OCI-LY1 (cell line): ENCODE data around the gene FADS2.

Experiments used
- H2AFZ ChIP-seq: fragments of 200-600 bp; sonication (generic), shearing (Covaris generic); 2 replicates; pipeline ENCODE4 v1.6.0; 2014; ENCODE audit warnings: antibody characterized with exemption, mild to moderate bottlenecking, low read length
- H3F3A ChIP-seq: fragments of 200-600 bp; sonication (generic), shearing (Covaris generic); 2 replicates; pipeline ENCODE4 v1.6.0; 2014; ENCODE audit warnings: mild to moderate bottlenecking, antibody characterized with exemption, low read length, moderate library complexity; ENCODE audit not compliant: insufficient read depth
- H3K27ac ChIP-seq: fragments of 200-600 bp; sonication (generic); 2 replicates; pipeline ENCODE4 v1.5.1; 2014; ENCODE audit warnings: low read length, mixed run types, mild to moderate bottlenecking, low read depth; ENCODE audit not compliant: poor library complexity, severe bottlenecking
- H3K27me3 ChIP-seq: fragments of 200-600 bp; sonication (generic); 2 replicates; pipeline ENCODE4 v1.6.0; 2014; ENCODE audit warnings: antibody characterized with exemption, mild to moderate bottlenecking, low read length, moderate library complexity; ENCODE audit not compliant: insufficient read depth
- H3K36me3 ChIP-seq: fragments of 200-600 bp; sonication (generic); 2 replicates; pipeline ENCODE4 v1.6.1; 2014; ENCODE audit warnings: mild to moderate bottlenecking, antibody characterized with exemption, low read length, moderate library complexity, mixed read lengths; ENCODE audit not compliant: insufficient read depth
- H3K4me1 ChIP-seq: fragments of 200-600 bp; sonication (generic); 2 replicates; pipeline ENCODE4 v1.5.1; 2014; ENCODE audit warnings: mild to moderate bottlenecking, low read length, moderate library complexity; ENCODE audit not compliant: insufficient read depth, severe bottlenecking
- H3K4me2 ChIP-seq: fragments of 200-600 bp; sonication (generic), shearing (Covaris generic); 2 replicates; pipeline ENCODE4 v1.6.1; 2014; ENCODE audit warnings: low read length
- H3K4me3 ChIP-seq: fragments of 200-600 bp; sonication (generic); 2 replicates; pipeline ENCODE4 v1.5.1; 2014; ENCODE audit warnings: low read length, low read depth, mild to moderate bottlenecking, mixed read lengths; ENCODE audit not compliant: poor library complexity, severe bottlenecking
- H3K79me2 ChIP-seq: fragments of 200-600 bp; shearing (Covaris generic); 2 replicates; pipeline ENCODE4 v1.6.1; 2016; ENCODE audit warnings: mixed run types, low read length, mixed read lengths; ENCODE audit not compliant: insufficient read depth
- H3K9ac ChIP-seq: fragments of 200-600 bp; sonication (generic), shearing (Covaris generic); 2 replicates; pipeline ENCODE4 v1.6.1; 2014; ENCODE audit warnings: mild to moderate bottlenecking, low read length, mixed read lengths
- H3K9me2 ChIP-seq: fragments of 200-600 bp; sonication (generic), shearing (Covaris generic); 2 replicates; pipeline ENCODE4 v1.6.1; 2014; ENCODE audit warnings: low read depth, mild to moderate bottlenecking, low read length, mixed read lengths
- H3K9me3 ChIP-seq: fragments of 200-600 bp; shearing (Covaris generic); 2 replicates; pipeline ENCODE4 v1.6.1; 2014; ENCODE audit warnings: low read length, mixed read lengths
- H4K20me1 ChIP-seq: fragments of 200-600 bp; sonication (generic), shearing (Covaris generic); 2 replicates; pipeline ENCODE4 v1.6.0; 2016; ENCODE audit warnings: mild to moderate bottlenecking, low read length; ENCODE audit not compliant: insufficient read depth
- EZH2 ChIP-seq: fragments of 200-600 bp; sonication (generic), shearing (Covaris generic); IDR thresholded peaks from 2 replicates; pipeline ENCODE4 v1.8.0; 2017; ENCODE audit warnings: borderline replicate concordance, mixed run types, mild to moderate bottlenecking, antibody characterized with exemption, low read length, moderate library complexity, mixed read lengths
- TF ChIP-seq, protein P1 (sequence below): fragments of 200-600 bp; sonication (generic), shearing (Covaris generic); IDR thresholded peaks from 2 replicates; pipeline ENCODE4 v1.5.1; 2017; ENCODE audit warnings: mild to moderate bottlenecking, antibody characterized with exemption, low read length, moderate library complexity, mixed read lengths

FADS2 gene

GRCh38 chr11:61850687-61851086 is 22.6 kb downstream of the FADS2 start:
- no peak overlapping the region for H3K9ac ChIP-seq
- peaks cover 88% of the 10 kb centered on the region for H3K36me3 ChIP-seq

DNA sequence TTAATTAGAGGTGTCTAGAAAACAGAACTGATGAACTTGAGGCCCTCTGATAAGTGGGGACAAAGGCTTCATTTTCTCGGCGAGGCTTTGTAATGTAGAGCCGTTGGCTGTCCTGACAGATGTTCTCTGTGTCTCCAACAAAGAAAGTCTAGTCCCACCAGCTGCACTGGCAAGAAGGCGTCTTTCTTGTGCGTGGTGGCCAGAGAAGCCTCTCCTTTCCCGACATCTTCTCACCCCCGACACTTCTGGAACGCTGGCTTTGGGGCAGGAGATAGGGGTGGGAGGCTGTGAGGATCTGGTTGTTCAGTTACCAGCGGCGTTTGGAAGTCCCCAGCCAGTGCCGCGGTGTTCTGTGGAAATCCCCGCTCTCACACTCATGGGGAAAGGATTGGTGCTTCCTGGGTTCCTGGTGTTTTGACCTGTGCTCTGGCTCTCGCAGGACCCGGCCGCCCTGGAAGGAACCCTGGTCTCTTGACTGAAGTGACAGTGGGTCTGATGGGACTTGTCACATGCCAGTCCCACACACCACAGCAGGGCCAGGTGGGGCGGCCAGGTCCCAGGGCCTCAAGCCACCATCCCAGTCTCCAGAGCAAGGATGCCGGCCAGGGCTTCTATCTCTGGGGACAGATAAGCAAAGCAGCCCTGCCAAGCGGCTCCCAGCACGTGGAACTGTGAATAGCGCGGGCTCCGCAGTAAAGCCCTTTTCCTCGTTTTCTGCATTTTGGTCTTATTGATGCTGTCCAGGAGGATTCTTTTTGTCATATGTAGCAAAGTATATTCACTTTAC is 23.2 kb downstream of the FADS2 start:
- H3K27ac ChIP-seq: no peak overlapping the region
- H3K4me2 ChIP-seq: no peak overlapping the region
- H3K27me3 ChIP-seq: no peaks in the 10 kb centered on the region
- no peak overlapping the region for H3K9ac ChIP-seq
- no peaks in the 10 kb centered on the region for H3K9me2 ChIP-seq
- no peaks in the 10 kb centered on the region for H3K4me1 ChIP-seq
- H3K79me2 ChIP-seq: no peaks in the 10 kb centered on the region
- no peaks in the 10 kb centered on the region for H3F3A ChIP-seq
- H3K36me3 ChIP-seq: peaks cover 89% of the 10 kb centered on the region
- TF ChIP-seq EZH2: no peak
- TF ChIP-seq, protein P1, sequence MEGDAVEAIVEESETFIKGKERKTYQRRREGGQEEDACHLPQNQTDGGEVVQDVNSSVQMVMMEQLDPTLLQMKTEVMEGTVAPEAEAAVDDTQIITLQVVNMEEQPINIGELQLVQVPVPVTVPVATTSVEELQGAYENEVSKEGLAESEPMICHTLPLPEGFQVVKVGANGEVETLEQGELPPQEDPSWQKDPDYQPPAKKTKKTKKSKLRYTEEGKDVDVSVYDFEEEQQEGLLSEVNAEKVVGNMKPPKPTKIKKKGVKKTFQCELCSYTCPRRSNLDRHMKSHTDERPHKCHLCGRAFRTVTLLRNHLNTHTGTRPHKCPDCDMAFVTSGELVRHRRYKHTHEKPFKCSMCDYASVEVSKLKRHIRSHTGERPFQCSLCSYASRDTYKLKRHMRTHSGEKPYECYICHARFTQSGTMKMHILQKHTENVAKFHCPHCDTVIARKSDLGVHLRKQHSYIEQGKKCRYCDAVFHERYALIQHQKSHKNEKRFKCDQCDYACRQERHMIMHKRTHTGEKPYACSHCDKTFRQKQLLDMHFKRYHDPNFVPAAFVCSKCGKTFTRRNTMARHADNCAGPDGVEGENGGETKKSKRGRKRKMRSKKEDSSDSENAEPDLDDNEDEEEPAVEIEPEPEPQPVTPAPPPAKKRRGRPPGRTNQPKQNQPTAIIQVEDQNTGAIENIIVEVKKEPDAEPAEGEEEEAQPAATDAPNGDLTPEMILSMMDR: no peak
- no peak overlapping the region for H3K4me3 ChIP-seq
- no peaks in the 10 kb centered on the region for H4K20me1 ChIP-seq
- no peak overlapping the region for H2AFZ ChIP-seq
- no peaks in the 10 kb centered on the region for H3K9me3 ChIP-seq

More at GRCh38 chr11:61850687-61851086, 22.6 kb downstream of the FADS2 start:
- H3K27ac ChIP-seq: no peak overlapping the region
- H3K4me3 ChIP-seq: no peak overlapping the region
- H4K20me1 ChIP-seq: no peaks in the 10 kb centered on the region
- no peak overlapping the region for H2AFZ ChIP-seq
- H3K79me2 ChIP-seq: no peaks in the 10 kb centered on the region
- no peaks in the 10 kb centered on the region for H3K9me2 ChIP-seq
- TF ChIP-seq, protein P1: no peak
- no peak for TF ChIP-seq EZH2
- H3F3A ChIP-seq: no peaks in the 10 kb centered on the region
- H3K4me2 ChIP-seq: no peak overlapping the region
- no peaks in the 10 kb centered on the region for H3K27me3 ChIP-seq
- no peaks in the 10 kb centered on the region for H3K4me1 ChIP-seq
- H3K9me3 ChIP-seq: no peaks in the 10 kb centered on the region

- H3K9me2 ChIP-seq: no peaks in the 10 kb centered on the region
- no peaks in the 10 kb centered on the region for H3K79me2 ChIP-seq
- H3K9me3 ChIP-seq: no peaks in the 10 kb centered on the region
- TF ChIP-seq, protein P1: no peak
- TF ChIP-seq EZH2: no peak
- H3K4me2 ChIP-seq: no peak overlapping the region
- no peaks in the 10 kb centered on the region for H3F3A ChIP-seq
- no peaks in the 10 kb centered on the region for H4K20me1 ChIP-seq
- no peak overlapping the region for H3K27ac ChIP-seq
- no peak overlapping the region for H2AFZ ChIP-seq
- no peaks in the 10 kb centered on the region for H3K27me3 ChIP-seq
- peaks cover 89% of the 10 kb centered on the region for H3K36me3 ChIP-seq
- no peak overlapping the region for H3K9ac ChIP-seq
- H3K4me1 ChIP-seq: no peaks in the 10 kb centered on the region
- no peak overlapping the region for H3K4me3 ChIP-seq
Observed at GRCh38 chr11:61851900-61852295, 23.8 kb downstream of the FADS2 start.
